NB4 (cell line): ENCODE data around the gene SPTBN4.

ENCODE experiments used
- DNase-seq: peaks from one replicate; pipeline ENCODE4 v3.0.0; 2010; ENCODE audit warnings: low read depth
- H3K4me3 ChIP-seq: one replicate; pipeline ENCODE4 v1.5.1; 2011; ENCODE audit warnings: mild to moderate bottlenecking, low read depth, low read length, moderate library complexity
- MYC ChIP-seq: IDR thresholded peaks from 2 replicates; pipeline ENCODE4 v1.6.1; 2011; ENCODE audit warnings: low read depth, low read length
- POLR2A ChIP-seq: IDR thresholded peaks from 2 replicates; pipeline ENCODE4 v1.6.1; 2011; ENCODE audit warnings: mild to moderate bottlenecking; ENCODE audit not compliant: insufficient read length; ENCODE audit errors: extremely low read depth
- TF ChIP-seq, protein P1 (sequence below): IDR thresholded peaks from 2 replicates; pipeline ENCODE4 v1.6.1; 2011; ENCODE audit warnings: low read depth, low read length
- TF ChIP-seq, protein P2 (sequence below): IDR thresholded peaks from one replicate; pipeline ENCODE4 v1.5.1; 2012; ENCODE audit warnings: low read depth, low read length

The SPTBN4 gene

GRCh38 chr19:40528533-40529092 lies 61.8 kb downstream of the SPTBN4 start:
- TF ChIP-seq, protein P1, sequence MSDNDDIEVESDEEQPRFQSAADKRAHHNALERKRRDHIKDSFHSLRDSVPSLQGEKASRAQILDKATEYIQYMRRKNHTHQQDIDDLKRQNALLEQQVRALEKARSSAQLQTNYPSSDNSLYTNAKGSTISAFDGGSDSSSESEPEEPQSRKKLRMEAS = no peak
- TF ChIP-seq POLR2A = no peak
- TF ChIP-seq, protein P2, sequence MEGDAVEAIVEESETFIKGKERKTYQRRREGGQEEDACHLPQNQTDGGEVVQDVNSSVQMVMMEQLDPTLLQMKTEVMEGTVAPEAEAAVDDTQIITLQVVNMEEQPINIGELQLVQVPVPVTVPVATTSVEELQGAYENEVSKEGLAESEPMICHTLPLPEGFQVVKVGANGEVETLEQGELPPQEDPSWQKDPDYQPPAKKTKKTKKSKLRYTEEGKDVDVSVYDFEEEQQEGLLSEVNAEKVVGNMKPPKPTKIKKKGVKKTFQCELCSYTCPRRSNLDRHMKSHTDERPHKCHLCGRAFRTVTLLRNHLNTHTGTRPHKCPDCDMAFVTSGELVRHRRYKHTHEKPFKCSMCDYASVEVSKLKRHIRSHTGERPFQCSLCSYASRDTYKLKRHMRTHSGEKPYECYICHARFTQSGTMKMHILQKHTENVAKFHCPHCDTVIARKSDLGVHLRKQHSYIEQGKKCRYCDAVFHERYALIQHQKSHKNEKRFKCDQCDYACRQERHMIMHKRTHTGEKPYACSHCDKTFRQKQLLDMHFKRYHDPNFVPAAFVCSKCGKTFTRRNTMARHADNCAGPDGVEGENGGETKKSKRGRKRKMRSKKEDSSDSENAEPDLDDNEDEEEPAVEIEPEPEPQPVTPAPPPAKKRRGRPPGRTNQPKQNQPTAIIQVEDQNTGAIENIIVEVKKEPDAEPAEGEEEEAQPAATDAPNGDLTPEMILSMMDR = no peak
- TF ChIP-seq MYC = no peak
- H3K4me3 ChIP-seq = no peak overlapping the region
- no peak for DNase-seq

- peak; percentile 69 for DNase-seq
- TF ChIP-seq, protein P2 = peak; percentile 65
- TF ChIP-seq, protein P1 = no peak
- no peak overlapping the region for H3K4me3 ChIP-seq
These were observed 62.5 kb downstream of the SPTBN4 start for GRCh38 chr19:40529093-40529954.

GRCh38 chr19:40530091-40530901 lies 63.5 kb downstream of the SPTBN4 start:
- H3K4me3 ChIP-seq = no peak overlapping the region
- no peak for DNase-seq
- TF ChIP-seq, protein P2 = no peak
- TF ChIP-seq MYC = no peak

- H3K4me3 ChIP-seq = no peak overlapping the region
- TF ChIP-seq, protein P2 = peak; percentile 10
- TF ChIP-seq, protein P1 = no peak
- TF ChIP-seq MYC = no peak
- no peak for TF ChIP-seq POLR2A
- DNase-seq = no peak
These were observed 66.7 kb downstream of the SPTBN4 start for GRCh38 chr19:40533508-40533907.

DNA sequence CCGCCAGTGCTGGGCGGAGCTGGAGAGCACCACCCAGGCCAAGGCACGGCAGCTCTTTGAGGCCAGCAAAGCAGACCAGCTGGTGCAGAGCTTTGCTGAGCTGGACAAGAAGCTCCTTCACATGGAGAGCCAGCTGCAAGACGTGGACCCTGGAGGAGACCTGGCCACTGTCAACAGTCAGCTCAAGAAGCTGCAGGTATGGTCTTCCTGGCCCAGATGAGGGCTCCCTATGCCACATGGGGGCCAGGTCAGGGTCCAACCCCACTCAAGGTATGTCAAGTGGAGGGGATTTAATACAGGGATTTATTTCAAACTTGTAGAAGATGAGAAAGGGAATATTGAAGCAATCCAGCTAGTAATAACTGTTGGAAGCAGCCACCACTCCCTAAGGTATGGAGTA lies 67.3 kb downstream of the SPTBN4 start:
- TF ChIP-seq, protein P1 = no peak
- no peak for TF ChIP-seq MYC
- TF ChIP-seq POLR2A = no peak
- TF ChIP-seq, protein P2 = no peak
- no peak for DNase-seq
- no peak overlapping the region for H3K4me3 ChIP-seq
